Common myeloid progenitor, CD34-positive (primary cell): ENCODE results near the gene PHLDA3.

Experiments used
- CTCF ChIA-PET: fragments of 350-600 bp; sonication (Branson Sonifier 250); formaldehyde crosslinking; loops from one replicate; lab custom pipeline; 2021; ENCODE audit warnings: antibody characterized with exemption; lab: Charles Lee
- POLR2A ChIA-PET: fragments of 350-600 bp; sonication (Branson Sonifier 250); formaldehyde crosslinking; loops from one replicate; lab custom pipeline; 2021; ENCODE audit warnings: antibody characterized with exemption; lab: Charles Lee
- DNase-seq, 3 donors: peaks; one replicate each; pipeline versions ENCODE4 v3.0.0 to v3.0.0-alpha.2; 2013
- H3K27ac ChIP-seq, 2 experiments: 1 replicate in 1 of 2; 2 replicates in 1 of 2; pipeline ENCODE4 v1.7.0; 2013; ENCODE audit warnings: inconsistent platforms in 2 of 2, low read length in 2 of 2, mild to moderate bottlenecking in 2 of 2, low read depth in 1 of 2, moderate library complexity in 1 of 2; ENCODE audit not compliant: severe bottlenecking in 2 of 2, insufficient read depth in 1 of 2, poor library complexity in 1 of 2
- H3K27me3 ChIP-seq, 5 experiments: replicated peaks in 2 of 5; 1 replicate in 3 of 5; 2 replicates in 2 of 5; pipeline versions ENCODE4 v1.6.1 to v1.7.0; 2013; ENCODE audit warnings: low read length in 4 of 5, mild to moderate bottlenecking in 2 of 5, moderate library complexity in 2 of 5, inconsistent platforms in 1 of 5; ENCODE audit not compliant: insufficient read depth in 5 of 5, control insufficient read depth in 4 of 5
- H3K36me3 ChIP-seq, 4 experiments: 1 replicate in 2 of 4; 2 replicates in 2 of 4; pipeline versions ENCODE4 v1.6.1 to v1.7.0; 2013; ENCODE audit warnings: low read length in 3 of 4, control low read depth in 1 of 4, mild to moderate bottlenecking in 1 of 4; ENCODE audit not compliant: control insufficient read depth in 4 of 4, insufficient read depth in 4 of 4
- H3K4me1 ChIP-seq, 4 experiments: 1 replicate in 3 of 4; 2 replicates in 1 of 4; pipeline versions ENCODE4 v1.6.1 to v1.7.1; 2013; ENCODE audit warnings: low read length in 3 of 4, mild to moderate bottlenecking in 3 of 4, control low read depth in 1 of 4, inconsistent platforms in 1 of 4, moderate library complexity in 1 of 4; ENCODE audit not compliant: control insufficient read depth in 4 of 4, insufficient read depth in 4 of 4; ENCODE audit errors: control extremely low read depth in 1 of 4
- H3K4me3 ChIP-seq, 7 experiments: 1 replicate in 4 of 7; 2 replicates in 3 of 7; pipeline versions ENCODE4 v1.5.1 to v1.7.0; 2013; ENCODE audit warnings: mild to moderate bottlenecking in 7 of 7, low read length in 6 of 7, moderate library complexity in 6 of 7, inconsistent platforms in 2 of 7, low read depth in 2 of 7, control low read depth in 1 of 7; ENCODE audit not compliant: insufficient read depth in 4 of 7, control insufficient read depth in 1 of 7; ENCODE audit errors: extremely low read depth in 1 of 7
- H3K9me3 ChIP-seq, 5 experiments: 1 replicate in 4 of 5; 2 replicates in 1 of 5; pipeline versions ENCODE4 v1.6.1 to v1.7.1; 2013; ENCODE audit warnings: low read length in 4 of 5, mild to moderate bottlenecking in 2 of 5, inconsistent platforms in 1 of 5, low read depth in 1 of 5, moderate library complexity in 1 of 5; ENCODE audit not compliant: control insufficient read depth in 4 of 5, insufficient read depth in 2 of 5; ENCODE audit errors: control extremely low read depth in 1 of 5
- WGBS: methylation state at CpG from one replicate; pipeline ENCODE4 v1.1.5; 2013; ENCODE audit not compliant: insufficient coverage; 5-methylcytosine and 5-hydroxymethylcytosine counted together

Gene PHLDA3

DNA sequence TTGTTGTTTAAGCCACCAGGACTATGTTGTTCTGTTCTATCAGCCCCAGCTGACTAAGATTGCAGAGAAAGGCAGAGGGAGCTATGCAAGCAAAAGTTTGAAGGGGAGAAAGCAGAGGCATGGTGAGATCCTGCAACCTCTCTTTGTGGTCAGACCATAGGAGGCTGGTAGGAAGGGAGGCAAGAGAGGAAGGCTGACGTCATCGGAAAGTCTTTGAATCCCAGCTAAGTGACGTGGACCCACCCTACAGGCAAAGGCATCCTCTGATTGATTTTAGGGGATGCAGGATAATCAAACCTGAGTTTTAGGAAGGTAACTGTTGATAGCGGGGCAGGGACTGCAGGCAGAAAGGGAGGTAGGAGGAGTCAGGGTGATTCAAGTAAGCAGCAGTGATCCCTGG, 24.2 kb downstream of the PHLDA3 start:
- Histone ChIP-seq H3K4me1 (peaks cover 0 to 6% (median 2%) of the 10 kb centered on the region in 4 experiments), H3K36me3 (no peaks in the 10 kb centered on the region), H3K9me3 (peaks cover 0 to 1% (median 0%) of the 10 kb centered on the region in 5 experiments), H3K27me3 (peaks cover 0 to 1% (median 0%) of the 10 kb centered on the region in 5 experiments), H3K4me3 (no peak overlapping the region), H3K27ac (no peak overlapping the region)
- 45% methylated on average over 3 of the region's 4 CpGs for WGBS
- ChIA-PET CTCF (interaction anchor here (0.8 to 18.3 kb wide), 5 partner anchors 12 to 77 kb away, joined by 3 to 353 read pairs (median 17); no protein-coding TSS in a partner anchor), POLR2A (no interaction called here)
- no peak for DNase-seq

GRCh38 chr1:201443747-201444146, 25.2 kb downstream of the PHLDA3 start:
- peaks cover 0 to 1% (median 0%) of the 10 kb centered on the region in 5 experiments for H3K9me3 ChIP-seq
- POLR2A ChIA-PET: no interaction called here
- H3K27ac ChIP-seq: no peak overlapping the region
- H3K4me1 ChIP-seq: peaks cover 0 to 6% (median 2%) of the 10 kb centered on the region in 4 experiments
- H3K27me3 ChIP-seq: peaks cover 0 to 1% (median 0%) of the 10 kb centered on the region in 5 experiments
- no peak overlapping the region for H3K4me3 ChIP-seq
- 98% methylated on average over 7 of the region's 7 CpGs for WGBS
- CTCF ChIA-PET: interaction anchor here (0.7 to 18.3 kb wide), 4 partner anchors 12 to 347 kb away, joined by 3 to 353 read pairs (median 65); no protein-coding TSS in a partner anchor
- no peak for DNase-seq
- H3K36me3 ChIP-seq: no peaks in the 10 kb centered on the region

DNA sequence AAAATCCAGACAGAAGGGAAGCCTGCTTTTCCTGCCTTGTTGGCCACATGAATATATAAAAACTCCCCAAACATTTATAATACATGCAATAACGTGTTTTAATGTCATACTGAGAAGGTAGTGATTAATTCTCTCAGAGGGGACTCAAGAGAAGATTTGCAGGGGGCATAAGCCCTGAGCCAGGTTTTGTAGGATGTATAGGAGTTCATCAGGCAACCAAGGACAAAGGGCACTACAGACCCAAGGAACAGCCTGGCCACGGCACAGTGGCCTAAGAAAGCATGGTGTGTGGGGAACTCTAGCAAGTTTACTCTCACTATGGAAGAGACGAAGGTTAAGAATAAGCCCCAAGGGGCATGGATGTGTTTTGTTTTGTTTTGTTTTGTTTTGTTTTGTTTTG, 32.0 kb downstream of the PHLDA3 start:
- WGBS: 100% methylated on average over 2 of the region's 3 CpGs
- Histone ChIP-seq H3K27me3 (peaks cover 0 to 3% (median 0%) of the 10 kb centered on the region in 5 experiments), H3K27ac (no peak overlapping the region), H3K36me3 (no peaks in the 10 kb centered on the region), H3K4me1 (peaks cover 0 to 5% (median 3%) of the 10 kb centered on the region in 4 experiments), H3K4me3 (no peak overlapping the region), H3K9me3 (peaks cover 0 to 1% (median 0%) of the 10 kb centered on the region in 5 experiments)
- no peak for DNase-seq
- ChIA-PET POLR2A (no interaction called here), CTCF (interaction anchor here (1.0 to 5.5 kb wide), 6 partner anchors 11 to 98 kb away, joined by 3 to 56 read pairs (median 8); no protein-coding TSS in a partner anchor)

- H3K9me3 ChIP-seq: peaks cover 0 to 1% (median 0%) of the 10 kb centered on the region in 5 experiments
- H3K27me3 ChIP-seq: peaks cover 0 to 3% (median 0%) of the 10 kb centered on the region in 5 experiments
- 100% methylated on average over 2 of the region's 6 CpGs for WGBS
- peaks cover 0 to 5% (median 3%) of the 10 kb centered on the region in 4 experiments for H3K4me1 ChIP-seq
- no peak for DNase-seq
- H3K4me3 ChIP-seq: no peak overlapping the region
- no peak overlapping the region for H3K27ac ChIP-seq
- ChIA-PET POLR2A (no interaction called here), CTCF (interaction anchor here (0.9 to 5.5 kb wide), 18 partner anchors 11 to 119 kb away, joined by 3 to 61 read pairs (median 4); no protein-coding TSS in a partner anchor)
- H3K36me3 ChIP-seq: no peaks in the 10 kb centered on the region
Observed at GRCh38 chr1:201436393-201436792, 32.6 kb downstream of the PHLDA3 start.

- no peak for DNase-seq
- H3K4me3 ChIP-seq: no peak overlapping the region
- no peak overlapping the region for H3K27ac ChIP-seq
- peaks cover 0 to 3% (median 0%) of the 10 kb centered on the region in 5 experiments for H3K27me3 ChIP-seq
- ChIA-PET CTCF (interaction anchor here (1.0 to 5.5 kb wide), 11 partner anchors 8 to 520 kb away, joined by 3 to 61 read pairs (median 4); no protein-coding TSS in a partner anchor), POLR2A (no interaction called here)
- peaks cover 0 to 5% (median 3%) of the 10 kb centered on the region in 4 experiments for H3K4me1 ChIP-seq
- no CpG with 5 or more reads among the region's 3 CpGs for WGBS
- H3K36me3 ChIP-seq: no peaks in the 10 kb centered on the region
- H3K9me3 ChIP-seq: no peaks in the 10 kb centered on the region
Observed at GRCh38 chr1:201434266-201434665, 34.7 kb downstream of the PHLDA3 start.

GRCh38 chr1:201433609-201434008, 35.4 kb downstream of the PHLDA3 start:
- H3K36me3 ChIP-seq: no peaks in the 10 kb centered on the region
- H3K4me1 ChIP-seq: peaks cover 0 to 5% (median 3%) of the 10 kb centered on the region in 4 experiments
- no peak overlapping the region for H3K4me3 ChIP-seq
- peaks cover 0 to 3% (median 0%) of the 10 kb centered on the region in 5 experiments for H3K27me3 ChIP-seq
- ChIA-PET POLR2A (no interaction called here), CTCF (interaction anchor here (1.0 to 5.5 kb wide), 12 partner anchors 9 to 112 kb away, joined by 3 to 61 read pairs (median 4); no protein-coding TSS in a partner anchor)
- H3K27ac ChIP-seq: no peak overlapping the region
- 87% methylated on average over 3 of the region's 6 CpGs for WGBS
- no peaks in the 10 kb centered on the region for H3K9me3 ChIP-seq
- DNase-seq: no peak

DNA sequence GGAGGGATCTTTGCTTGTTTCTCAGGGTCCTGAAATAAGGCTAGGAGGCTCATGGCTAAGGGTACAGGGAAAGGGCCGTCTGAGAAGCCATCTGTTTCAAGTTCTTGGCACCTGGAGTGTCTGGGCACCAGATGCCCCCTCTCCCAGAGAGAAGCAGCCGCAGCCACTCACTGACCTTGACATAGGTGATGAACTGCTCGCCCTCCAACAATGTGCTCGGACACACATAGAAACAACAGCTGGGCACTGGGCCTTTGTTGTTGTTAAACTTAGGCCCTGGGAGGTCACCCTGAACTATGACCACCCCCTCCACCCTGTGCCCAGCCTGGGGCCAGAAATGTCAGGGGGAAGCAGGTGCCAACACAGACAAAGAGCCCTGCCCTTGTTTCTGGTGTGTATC, 38.2 kb downstream of the PHLDA3 start:
- Histone ChIP-seq H3K36me3 (no peaks in the 10 kb centered on the region), H3K4me1 (peaks cover 0 to 6% (median under 1%) of the 10 kb centered on the region in 4 experiments), H3K27ac (no peak overlapping the region), H3K27me3 (no peaks in the 10 kb centered on the region), H3K4me3 (no peak overlapping the region), H3K9me3 (no peaks in the 10 kb centered on the region)
- WGBS: 91% methylated on average over 4 of the region's 4 CpGs
- no peak for DNase-seq
- CTCF ChIA-PET: interaction anchor here (1.1 kb wide), 2 partner anchors 20 to 52 kb away, joined by 3 to 4 read pairs; no protein-coding TSS in a partner anchor
- POLR2A ChIA-PET: no interaction called here
